Fibroblast of skin of left biceps (primary cell): ENCODE results near the gene SGSH.
"Not testable (repeated sequence)": the region's sequence is repeated elsewhere in the genome, so short reads cannot be mapped to it uniquely, and the experiment has no call there.

ENCODE experiments used
- DNase-seq, 2 experiments: peaks; one replicate each; pipeline ENCODE4 v3.0.0-alpha.2; 2013; ENCODE audit warnings: low read depth in 2 of 2

Gene SGSH

GRCh38 chr17:80253631-80254395 is 33.7 kb upstream of the SGSH start:
- DNase-seq: no peak

DNA sequence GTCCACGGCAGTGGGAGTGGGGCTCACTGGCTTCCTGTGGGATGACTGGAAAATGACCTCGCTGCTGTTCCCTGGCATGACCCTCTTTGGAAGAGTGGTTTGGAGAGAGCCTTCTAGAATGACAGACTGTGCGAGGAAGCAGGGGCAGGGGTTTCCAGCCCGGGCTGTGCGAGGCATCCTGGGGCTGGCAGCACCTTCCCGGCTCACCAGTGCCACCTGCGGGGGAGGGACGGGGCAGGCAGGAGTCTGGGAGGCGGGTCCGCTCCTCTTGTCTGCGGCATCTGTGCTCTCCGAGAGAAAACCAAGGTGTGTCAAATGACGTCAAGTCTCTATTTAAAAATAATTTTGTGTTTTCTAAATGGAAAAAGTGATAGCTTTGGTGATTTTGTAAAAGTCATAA is 32.7 kb upstream of the SGSH start:
- no peak for DNase-seq

DNA sequence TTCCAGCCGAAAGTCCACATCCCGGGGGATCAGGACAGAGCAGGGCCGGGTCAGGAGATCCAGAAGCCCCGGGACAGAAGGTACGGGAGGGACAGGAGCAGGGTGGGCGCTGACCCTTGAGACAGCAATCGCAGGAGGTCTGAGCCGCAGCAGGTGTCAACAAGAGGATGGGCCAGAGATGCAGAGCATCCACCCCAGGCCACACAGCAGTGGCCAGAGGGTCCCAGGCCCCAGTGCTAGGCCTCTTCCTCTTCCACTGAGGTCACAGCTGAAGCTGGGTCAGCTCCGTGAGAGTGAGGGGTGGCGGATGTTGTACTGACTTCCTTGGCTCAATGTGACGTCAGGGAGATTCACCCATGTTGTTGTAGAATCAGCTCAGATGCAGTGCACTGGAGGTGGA is 31.8 kb upstream of the SGSH start:
- DNase-seq: no peak

GRCh38 chr17:80248894-80249710 is 29.0 kb upstream of the SGSH start:
- DNase-seq: no peak

- DNase-seq: no peak
Observed at GRCh38 chr17:80248001-80248893, 28.1 kb upstream of the SGSH start.

DNA sequence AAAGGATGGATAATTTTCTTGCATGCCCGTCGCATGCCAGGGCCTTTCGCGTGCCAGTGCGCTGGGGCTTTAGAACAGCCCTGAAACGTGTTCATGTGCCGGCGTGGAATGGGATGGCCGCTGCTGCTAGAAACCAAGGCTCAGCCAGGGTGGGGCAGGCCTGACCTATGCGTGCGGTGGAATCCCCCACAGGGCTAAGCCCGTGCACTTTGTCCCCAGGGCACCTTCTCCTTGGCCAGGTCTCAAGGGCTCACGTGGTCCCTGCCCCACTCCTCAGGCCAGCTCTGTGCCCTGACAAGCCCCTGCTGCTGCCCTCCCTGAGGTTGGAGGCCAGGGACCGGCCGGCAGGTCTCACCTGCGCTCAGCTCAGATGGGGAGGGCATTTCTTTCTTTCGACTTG is 27.4 kb upstream of the SGSH start:
- DNase-seq: no peak

GRCh38 chr17:80246726-80247125 is 26.6 kb upstream of the SGSH start:
- DNase-seq: no peak

- no peak for DNase-seq
Observed at GRCh38 chr17:80246266-80246681, 26.1 kb upstream of the SGSH start.

DNA sequence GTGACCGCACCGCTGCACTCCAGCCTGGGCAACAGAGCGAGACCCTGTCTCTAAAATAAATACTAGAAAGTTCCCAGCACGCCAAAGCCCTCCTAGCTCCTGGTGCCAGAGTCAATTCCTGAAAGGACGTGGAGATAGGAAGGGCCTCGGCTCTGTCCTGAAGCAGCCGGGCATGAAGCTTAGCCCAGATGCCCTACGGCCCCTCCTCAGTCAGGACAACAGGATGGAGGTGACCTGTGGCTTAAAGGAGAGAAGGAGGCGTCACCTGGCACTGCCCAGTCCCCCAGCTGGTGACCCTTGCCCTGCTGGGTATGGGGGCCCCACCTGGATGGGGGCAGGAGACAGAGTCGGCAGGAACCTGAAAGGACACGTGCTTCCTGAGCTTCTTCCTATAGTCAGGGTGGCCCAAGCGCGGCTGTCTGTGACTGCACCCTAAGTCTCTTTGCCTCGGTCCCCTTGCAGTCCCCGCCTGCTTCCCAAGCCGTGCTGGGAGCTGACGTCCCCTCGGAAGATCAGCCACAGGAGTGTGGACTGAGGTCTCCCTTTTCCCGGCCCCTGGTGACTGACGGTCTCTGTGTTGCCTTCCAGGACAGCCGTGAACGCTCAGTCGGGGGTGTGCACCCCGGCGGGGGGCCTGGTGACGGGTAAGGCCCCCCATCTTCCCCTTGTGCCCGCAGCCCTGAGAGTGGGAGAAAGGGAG is 25.6 kb upstream of the SGSH start:
- DNase-seq: no peak

DNA sequence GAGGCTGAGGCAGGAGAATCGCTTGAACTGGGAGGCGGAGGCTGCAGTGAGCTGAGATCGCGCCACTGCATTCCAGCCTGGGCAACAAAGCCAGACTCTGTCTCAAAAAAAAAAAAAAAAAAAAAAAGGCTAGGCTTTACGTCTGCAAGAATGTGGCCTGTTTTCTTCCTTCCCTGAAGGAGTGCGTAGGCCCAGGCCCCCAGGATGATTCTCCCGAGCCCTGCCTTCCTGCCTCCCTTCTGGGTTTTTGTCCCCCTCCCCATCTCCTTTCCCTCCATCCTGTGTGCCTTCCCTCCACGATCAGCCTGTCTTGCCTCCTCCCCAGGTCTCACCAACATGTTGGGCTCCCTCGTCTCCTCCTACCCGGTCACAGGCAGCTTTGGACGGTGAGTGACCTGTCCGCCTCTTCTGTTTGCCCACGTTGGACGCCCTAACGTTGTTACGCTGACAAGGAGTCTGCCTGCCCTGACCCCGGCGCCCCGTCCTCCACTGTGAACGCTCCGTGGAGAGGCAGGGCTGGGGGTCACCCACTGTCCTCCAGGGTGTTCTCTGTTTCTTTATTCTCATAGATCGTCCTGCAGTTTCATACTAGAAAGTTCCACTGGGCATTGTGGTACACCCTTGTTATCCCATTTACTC is 24.9 kb upstream of the SGSH start:
- DNase-seq: no peak

DNA sequence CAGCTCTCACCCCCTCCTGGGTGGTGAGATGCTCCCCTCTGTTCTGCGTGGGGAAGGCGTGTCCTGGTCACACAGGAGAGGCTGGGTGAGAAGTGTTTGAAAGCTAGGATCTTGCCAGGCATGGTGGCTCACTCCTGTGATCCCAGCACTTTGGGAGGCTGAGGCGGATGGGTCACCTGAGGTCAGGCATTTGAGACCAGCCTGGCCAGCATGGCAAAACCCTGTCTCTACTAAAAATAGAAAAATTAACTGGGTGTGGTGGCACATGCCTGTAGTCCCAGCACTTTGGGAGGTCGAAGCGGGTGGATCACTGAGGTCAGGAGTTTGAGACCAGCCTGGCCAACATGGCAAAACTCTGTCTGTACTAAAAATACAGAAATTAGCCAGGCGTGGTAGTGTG is 24.3 kb upstream of the SGSH start:
- not testable (repeated sequence) for DNase-seq

GRCh38 chr17:80243526-80244433 is 23.6 kb upstream of the SGSH start:
- no peak for DNase-seq

GRCh38 chr17:80242505-80242904 is 22.4 kb upstream of the SGSH start:
- DNase-seq: no peak

DNA sequence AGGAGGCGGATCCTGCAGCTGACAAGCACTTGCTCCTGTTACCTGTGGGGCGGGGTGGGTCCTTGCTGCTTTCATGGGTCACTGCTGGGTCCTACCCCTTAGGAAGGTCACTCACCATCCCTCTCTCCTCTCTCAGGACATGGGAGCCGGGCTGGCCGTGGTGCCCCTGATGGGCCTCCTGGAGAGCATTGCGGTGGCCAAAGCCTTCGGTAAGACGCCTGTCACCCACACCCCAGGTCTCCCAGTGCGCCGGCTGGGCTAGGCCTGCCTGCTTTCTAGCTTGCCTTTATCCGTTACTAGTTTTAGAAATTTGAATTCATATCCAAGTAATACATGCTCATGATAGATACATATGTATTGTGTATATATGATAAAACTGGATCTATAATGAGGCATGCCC is 17.3 kb upstream of the SGSH start:
- no peak for DNase-seq

DNA sequence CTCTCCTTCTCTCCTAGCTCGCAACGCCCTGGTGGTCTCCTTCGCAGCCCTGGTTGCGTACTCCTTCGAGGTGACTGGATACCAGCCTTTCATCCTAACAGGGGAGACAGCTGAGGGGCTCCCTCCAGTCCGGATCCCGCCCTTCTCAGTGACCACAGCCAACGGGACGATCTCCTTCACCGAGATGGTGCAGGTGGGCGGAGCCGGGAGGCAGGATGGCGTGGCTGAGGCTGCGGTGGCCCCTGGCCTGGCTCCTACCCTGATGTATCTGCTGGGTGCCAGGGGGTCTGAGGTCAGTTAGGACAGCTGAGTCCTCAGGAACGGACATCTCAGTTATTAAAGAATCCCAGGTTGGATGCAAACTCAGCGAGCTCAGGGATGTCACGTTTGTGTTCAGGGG is 16.8 kb upstream of the SGSH start:
- no peak for DNase-seq

- DNase-seq: no peak
Observed at GRCh38 chr17:80233202-80233601, 13.1 kb upstream of the SGSH start.

- DNase-seq: no peak
Observed at GRCh38 chr17:80232438-80232837, 12.3 kb upstream of the SGSH start.

DNA sequence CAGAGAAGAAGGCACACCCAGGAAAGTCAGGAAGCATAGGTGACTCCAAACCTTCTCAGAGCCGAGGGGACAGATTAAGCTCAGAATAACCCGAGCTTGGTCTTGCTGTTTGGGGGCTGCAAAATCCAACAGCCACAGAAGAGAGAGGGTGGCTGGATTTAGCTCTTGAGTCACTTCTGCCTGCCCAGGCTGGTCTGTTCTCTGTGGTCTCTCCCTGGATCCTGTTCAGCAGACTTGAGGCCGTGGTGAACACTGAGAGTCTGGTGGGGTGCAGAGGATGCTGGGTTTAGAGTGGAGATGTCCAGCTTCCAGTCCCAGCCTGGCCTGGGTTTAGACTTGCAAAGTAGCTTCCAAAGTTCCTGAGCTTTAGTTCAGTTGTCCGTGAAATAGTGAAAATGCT is 8.9 kb upstream of the SGSH start:
- DNase-seq: no peak

GRCh38 chr17:80228477-80228876 is 8.3 kb upstream of the SGSH start:
- no peak for DNase-seq

- no peak for DNase-seq
Observed at GRCh38 chr17:80227666-80228065, 7.5 kb upstream of the SGSH start.
